ENCODE data around the gene METTL21C.

Gene METTL21C

DNA sequence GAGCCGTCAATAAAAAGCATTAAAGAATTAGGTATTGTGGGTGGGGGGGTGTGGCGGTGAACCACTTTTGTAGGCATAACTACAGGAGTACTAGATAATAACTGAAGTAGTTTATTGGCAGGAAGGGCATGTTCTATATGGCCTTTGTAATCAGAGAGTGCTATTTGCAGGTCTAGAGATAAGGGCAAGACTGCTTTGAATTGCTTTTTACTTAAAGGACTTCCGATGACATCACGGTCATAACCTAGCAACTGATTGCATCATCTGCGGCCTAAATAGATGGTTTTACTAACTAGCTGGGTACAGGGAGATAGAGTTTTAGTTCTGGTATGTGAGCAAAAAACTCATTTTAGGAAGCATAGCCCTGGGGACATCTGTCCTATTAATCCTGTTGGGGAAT lies 24.7 kb downstream of the METTL21C start:
- Histone ChIP-seq H3K36me3 (ENCODE audit: low read length) (peaks cover 35% of the 10 kb centered on the region), H2AFZ (ENCODE audit: low read depth, low read length, severe bottlenecking) (no peak overlapping the region), H3K9me2 (replicated peaks; ENCODE audit: insufficient read depth, low read length) (no peaks in the 10 kb centered on the region), H3K4me3 (ENCODE audit: insufficient read depth, low read length, poor library complexity, severe bottlenecking) (no peak overlapping the region), H3K27me3 (ENCODE audit: low read length) (no peaks in the 10 kb centered on the region), H3K79me2 (ENCODE audit: insufficient read depth, low read length) (no peaks in the 10 kb centered on the region), H4K20me1 (ENCODE audit: low read depth, low read length) (no peaks in the 10 kb centered on the region), H3K27ac (ENCODE audit: low read depth, low read length) (no peak overlapping the region), H3K4me2 (ENCODE audit: low read depth, low read length, poor library complexity, severe bottlenecking) (no peak overlapping the region), H3F3A (ENCODE audit: insufficient read depth) (no peaks in the 10 kb centered on the region), H3K9ac (ENCODE audit: low read length) (no peak overlapping the region), H3K9me3 (ENCODE audit: insufficient read depth, low read length) (no peaks in the 10 kb centered on the region)
- TF ChIP-seq EZH2phosphoT487 (conservative IDR thresholded peaks at IDR 0.05; ENCODE audit: low read length), result no peak
- TF ChIP-seq, protein P1, sequence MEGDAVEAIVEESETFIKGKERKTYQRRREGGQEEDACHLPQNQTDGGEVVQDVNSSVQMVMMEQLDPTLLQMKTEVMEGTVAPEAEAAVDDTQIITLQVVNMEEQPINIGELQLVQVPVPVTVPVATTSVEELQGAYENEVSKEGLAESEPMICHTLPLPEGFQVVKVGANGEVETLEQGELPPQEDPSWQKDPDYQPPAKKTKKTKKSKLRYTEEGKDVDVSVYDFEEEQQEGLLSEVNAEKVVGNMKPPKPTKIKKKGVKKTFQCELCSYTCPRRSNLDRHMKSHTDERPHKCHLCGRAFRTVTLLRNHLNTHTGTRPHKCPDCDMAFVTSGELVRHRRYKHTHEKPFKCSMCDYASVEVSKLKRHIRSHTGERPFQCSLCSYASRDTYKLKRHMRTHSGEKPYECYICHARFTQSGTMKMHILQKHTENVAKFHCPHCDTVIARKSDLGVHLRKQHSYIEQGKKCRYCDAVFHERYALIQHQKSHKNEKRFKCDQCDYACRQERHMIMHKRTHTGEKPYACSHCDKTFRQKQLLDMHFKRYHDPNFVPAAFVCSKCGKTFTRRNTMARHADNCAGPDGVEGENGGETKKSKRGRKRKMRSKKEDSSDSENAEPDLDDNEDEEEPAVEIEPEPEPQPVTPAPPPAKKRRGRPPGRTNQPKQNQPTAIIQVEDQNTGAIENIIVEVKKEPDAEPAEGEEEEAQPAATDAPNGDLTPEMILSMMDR (IDR thresholded peaks at IDR 0.05; ENCODE audit: insufficient read depth, low read length, poor library complexity, severe bottlenecking), result no peak

DNA sequence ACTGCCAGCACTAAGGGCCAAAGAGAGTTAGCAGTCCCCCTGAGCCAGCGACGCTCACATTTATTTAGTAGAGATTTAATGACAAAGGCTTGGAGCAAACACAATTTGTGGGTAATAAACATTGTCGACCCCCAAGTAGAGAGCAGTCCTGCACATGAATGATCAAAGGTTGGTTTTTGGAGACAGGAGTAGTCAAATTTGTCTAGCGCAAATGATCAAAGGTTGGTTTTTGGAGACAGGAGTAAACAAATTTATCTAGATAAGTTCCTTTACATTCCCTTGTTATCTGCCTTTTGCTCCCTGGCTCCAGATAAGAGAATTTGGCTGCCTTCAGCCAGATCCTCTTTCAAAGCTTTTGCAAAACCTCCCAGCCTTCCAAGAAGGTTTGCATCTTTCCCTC lies 26.9 kb downstream of the METTL21C start:
- no peak overlapping the region for H3K27ac ChIP-seq (ENCODE audit: low read depth, low read length)
- H3F3A ChIP-seq (ENCODE audit: insufficient read depth), result no peaks in the 10 kb centered on the region
- H3K9me2 ChIP-seq (replicated peaks; ENCODE audit: insufficient read depth, low read length), result no peaks in the 10 kb centered on the region
- no peaks in the 10 kb centered on the region for H3K9me3 ChIP-seq (ENCODE audit: insufficient read depth, low read length)
- no peak overlapping the region for H3K9ac ChIP-seq (ENCODE audit: low read length)
- H3K36me3 ChIP-seq (ENCODE audit: low read length), result peaks cover 47% of the 10 kb centered on the region
- no peaks in the 10 kb centered on the region for H3K79me2 ChIP-seq (ENCODE audit: insufficient read depth, low read length)
- no peak overlapping the region for H3K4me2 ChIP-seq (ENCODE audit: low read depth, low read length, poor library complexity, severe bottlenecking)
- H3K27me3 ChIP-seq (ENCODE audit: low read length), result no peaks in the 10 kb centered on the region
- no peak overlapping the region for H2AFZ ChIP-seq (ENCODE audit: low read depth, low read length, severe bottlenecking)
- TF ChIP-seq EZH2phosphoT487 (conservative IDR thresholded peaks at IDR 0.05; ENCODE audit: low read length), result no peak
- TF ChIP-seq, protein P1 (IDR thresholded peaks at IDR 0.05; ENCODE audit: insufficient read depth, low read length, poor library complexity, severe bottlenecking), result no peak
- no peak overlapping the region for H3K4me3 ChIP-seq (ENCODE audit: insufficient read depth, low read length, poor library complexity, severe bottlenecking)
- no peaks in the 10 kb centered on the region for H4K20me1 ChIP-seq (ENCODE audit: low read depth, low read length)

DNA sequence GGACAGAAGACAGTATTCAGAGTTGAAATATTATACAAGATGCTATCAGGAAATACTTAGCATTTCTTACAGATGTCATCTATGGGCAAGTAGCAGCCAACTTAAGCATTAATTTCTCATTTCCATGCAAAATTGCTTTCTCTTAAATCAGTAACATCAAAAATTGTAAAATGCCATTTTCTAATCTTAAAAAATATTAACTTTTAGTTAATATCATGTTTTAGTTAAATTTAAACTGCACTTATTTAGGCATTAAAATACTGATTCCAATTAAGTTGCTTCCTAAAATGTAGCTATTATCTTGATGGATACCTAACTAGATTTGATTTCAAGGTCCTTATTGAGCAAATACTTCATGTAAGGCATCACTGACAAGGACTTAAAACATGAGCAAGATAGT lies 27.8 kb downstream of the METTL21C start:
- Histone ChIP-seq H3K9me3 (ENCODE audit: insufficient read depth, low read length) (no peaks in the 10 kb centered on the region), H3K4me3 (ENCODE audit: insufficient read depth, low read length, poor library complexity, severe bottlenecking) (no peak overlapping the region), H3K9ac (ENCODE audit: low read length) (no peak overlapping the region)

More for the DNA sequence above, 27.8 kb downstream of the METTL21C start:
- Histone ChIP-seq H4K20me1 (ENCODE audit: low read depth, low read length) (no peaks in the 10 kb centered on the region), H3K79me2 (ENCODE audit: insufficient read depth, low read length) (no peaks in the 10 kb centered on the region), H3K27ac (ENCODE audit: low read depth, low read length) (no peak overlapping the region), H3K27me3 (ENCODE audit: low read length) (no peaks in the 10 kb centered on the region), H3K9me2 (replicated peaks; ENCODE audit: insufficient read depth, low read length) (no peaks in the 10 kb centered on the region), H2AFZ (ENCODE audit: low read depth, low read length, severe bottlenecking) (no peak overlapping the region), H3K4me2 (ENCODE audit: low read depth, low read length, poor library complexity, severe bottlenecking) (no peak overlapping the region), H3F3A (ENCODE audit: insufficient read depth) (no peaks in the 10 kb centered on the region), H3K36me3 (ENCODE audit: low read length) (peaks cover 53% of the 10 kb centered on the region)
- TF ChIP-seq EZH2phosphoT487 (conservative IDR thresholded peaks at IDR 0.05; ENCODE audit: low read length), result no peak
- TF ChIP-seq, protein P1 (IDR thresholded peaks at IDR 0.05; ENCODE audit: insufficient read depth, low read length, poor library complexity, severe bottlenecking), result no peak

Measured in SU-DHL-6 (cell line).